KMS-11 (cell line): ENCODE data around the gene CABLES1.

Experiments used
- H2AFZ ChIP-seq: fragments of 200-600 bp; sonication (generic); 2 replicates; pipeline ENCODE4 v1.6.1; 2016; ENCODE audit warnings: antibody characterized with exemption, mixed run types, low read depth
- H3K27ac ChIP-seq: fragments of 200-600 bp; sonication (generic); 2 replicates; pipeline ENCODE4 v1.6.1; 2016; ENCODE audit warnings: mild to moderate bottlenecking, mixed run types
- H3K27me3 ChIP-seq: fragments of 200-600 bp; sonication (generic); 2 replicates; pipeline ENCODE4 v1.6.1; 2017; ENCODE audit warnings: mild to moderate bottlenecking, low read depth, mixed run types, moderate library complexity; ENCODE audit not compliant: insufficient read depth
- H3K36me3 ChIP-seq: fragments of 200-600 bp; sonication (generic); 2 replicates; pipeline ENCODE4 v1.6.1; 2017; ENCODE audit warnings: mild to moderate bottlenecking, mixed run types; ENCODE audit not compliant: insufficient read depth
- H3K4me1 ChIP-seq: fragments of 200-600 bp; sonication (generic); 2 replicates; pipeline ENCODE4 v1.6.1; 2016; ENCODE audit warnings: mild to moderate bottlenecking, low read depth, mixed run types; ENCODE audit not compliant: poor library complexity, severe bottlenecking
- H3K4me2 ChIP-seq: fragments of 200-600 bp; sonication (generic); 2 replicates; pipeline ENCODE4 v1.7.0; 2016; ENCODE audit warnings: mild to moderate bottlenecking, mixed run types
- H3K4me3 ChIP-seq: fragments of 200-600 bp; sonication (generic); IDR thresholded peaks from 2 replicates; pipeline ENCODE4 v1.6.1; 2017; ENCODE audit warnings: low read depth, low read length, mixed read lengths; ENCODE audit not compliant: insufficient read depth
- H3K79me2 ChIP-seq: fragments of 200-600 bp; sonication (generic); 2 replicates; pipeline ENCODE4 v1.6.1; 2016; ENCODE audit warnings: low read depth, mixed run types; ENCODE audit not compliant: insufficient read depth
- H3K9ac ChIP-seq: fragments of 200-600 bp; sonication (generic); 2 replicates; pipeline ENCODE4 v1.6.1; 2016; ENCODE audit warnings: mild to moderate bottlenecking, mixed run types
- H4K20me1 ChIP-seq: fragments of 200-600 bp; sonication (generic); 2 replicates; pipeline ENCODE4 v1.6.1; 2016; ENCODE audit warnings: mild to moderate bottlenecking, mixed run types; ENCODE audit not compliant: insufficient read depth
- CTCF ChIP-seq: fragments of 200-600 bp; sonication (generic); conservative IDR thresholded peaks from 2 replicates; pipeline ENCODE4 v1.6.1; 2017; ENCODE audit warnings: low read depth, mild to moderate bottlenecking, antibody characterized with exemption, low read length, moderate library complexity, mixed read lengths

Gene CABLES1

GRCh38 chr18:23105030-23105429 is 30.3 kb upstream of the CABLES1 start:
- no peak overlapping the region for H3K27ac ChIP-seq

GRCh38 chr18:23105581-23106219 is 29.6 kb upstream of the CABLES1 start:
- Histone ChIP-seq H3K4me1 (no peaks in the 10 kb centered on the region), H3K79me2 (no peaks in the 10 kb centered on the region), H2AFZ (no peak overlapping the region), H3K36me3 (no peaks in the 10 kb centered on the region), H3K4me3 (no peak overlapping the region), H3K27me3 (no peaks in the 10 kb centered on the region), H3K27ac (no peak overlapping the region), H4K20me1 (no peaks in the 10 kb centered on the region), H3K9ac (no peak overlapping the region), H3K4me2 (no peak overlapping the region)
- no peak for TF ChIP-seq CTCF

More at GRCh38 chr18:23105030-23105429, 30.3 kb upstream of the CABLES1 start:
- H3K4me2 ChIP-seq: no peak overlapping the region
- H3K27me3 ChIP-seq: no peaks in the 10 kb centered on the region
- H2AFZ ChIP-seq: no peak overlapping the region
- no peak overlapping the region for H3K9ac ChIP-seq
- H3K4me3 ChIP-seq: no peak overlapping the region
- H3K79me2 ChIP-seq: no peaks in the 10 kb centered on the region
- no peak for TF ChIP-seq CTCF
- H4K20me1 ChIP-seq: no peaks in the 10 kb centered on the region
- H3K4me1 ChIP-seq: no peaks in the 10 kb centered on the region
- no peaks in the 10 kb centered on the region for H3K36me3 ChIP-seq

- no peak overlapping the region for H3K9ac ChIP-seq
- H3K79me2 ChIP-seq: no peaks in the 10 kb centered on the region
- H2AFZ ChIP-seq: no peak overlapping the region
- no peak for TF ChIP-seq CTCF
- no peaks in the 10 kb centered on the region for H3K4me1 ChIP-seq
- H3K4me2 ChIP-seq: no peak overlapping the region
- H3K27ac ChIP-seq: no peak overlapping the region
- H3K4me3 ChIP-seq: no peak overlapping the region
- no peaks in the 10 kb centered on the region for H3K36me3 ChIP-seq
- H4K20me1 ChIP-seq: no peaks in the 10 kb centered on the region
- no peaks in the 10 kb centered on the region for H3K27me3 ChIP-seq
Observed at GRCh38 chr18:23106575-23106974, 28.7 kb upstream of the CABLES1 start.

GRCh38 chr18:23107718-23108117 is 27.6 kb upstream of the CABLES1 start:
- Histone ChIP-seq H3K36me3 (no peaks in the 10 kb centered on the region), H3K4me1 (no peaks in the 10 kb centered on the region), H3K4me2 (no peak overlapping the region), H3K27me3 (no peaks in the 10 kb centered on the region), H3K4me3 (no peak overlapping the region), H4K20me1 (no peaks in the 10 kb centered on the region), H3K27ac (no peak overlapping the region), H2AFZ (no peak overlapping the region), H3K9ac (no peak overlapping the region), H3K79me2 (no peaks in the 10 kb centered on the region)
- no peak for TF ChIP-seq CTCF
